Fibroblast of lung (primary cell): ENCODE measurements around the gene XYLB.
"Not testable (repeated sequence)": the region's sequence is repeated elsewhere in the genome, so short reads cannot be mapped to it uniquely, and the experiment has no call there.

Source experiments
- EZH2 ChIP-seq: IDR thresholded peaks from 2 replicates; pipeline ENCODE4 v1.5.1; 2012; ENCODE audit warnings: low read length, control low read depth, mild to moderate bottlenecking; ENCODE audit errors: missing control alignments
- TF ChIP-seq, protein P1 (sequence below), 2 donors: IDR thresholded peaks in 1 of 2; conservative IDR thresholded peaks in 1 of 2; 1 replicate in 1 of 2; 2 replicates in 1 of 2; pipeline ENCODE4 v1.5.1; 2011 to 2012; ENCODE audit warnings: low read length in 2 of 2, control low read depth in 1 of 2, inconsistent platforms in 1 of 2, low read depth in 1 of 2, mild to moderate bottlenecking in 1 of 2

DNA sequence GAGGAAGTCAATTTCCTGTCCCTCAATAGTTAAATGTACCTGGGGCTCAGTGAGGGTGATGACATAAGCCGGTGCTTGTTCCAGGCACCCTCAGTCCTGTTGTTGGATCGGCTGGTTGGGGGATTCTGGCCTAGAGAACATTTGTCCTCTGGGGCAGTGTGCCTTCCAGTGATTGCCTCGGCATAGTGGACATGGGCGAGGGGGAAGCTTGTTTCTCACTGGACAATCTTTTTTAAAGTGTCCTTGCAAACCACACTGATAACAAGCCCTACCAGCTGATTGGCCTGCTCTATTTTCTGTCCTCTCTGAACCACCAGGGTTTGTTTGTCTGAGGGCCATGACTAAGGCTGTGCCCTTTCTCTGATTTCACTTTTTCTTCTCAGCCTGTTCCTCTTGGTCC lies 96.6 kb downstream of the XYLB start:
- TF ChIP-seq, protein P1, sequence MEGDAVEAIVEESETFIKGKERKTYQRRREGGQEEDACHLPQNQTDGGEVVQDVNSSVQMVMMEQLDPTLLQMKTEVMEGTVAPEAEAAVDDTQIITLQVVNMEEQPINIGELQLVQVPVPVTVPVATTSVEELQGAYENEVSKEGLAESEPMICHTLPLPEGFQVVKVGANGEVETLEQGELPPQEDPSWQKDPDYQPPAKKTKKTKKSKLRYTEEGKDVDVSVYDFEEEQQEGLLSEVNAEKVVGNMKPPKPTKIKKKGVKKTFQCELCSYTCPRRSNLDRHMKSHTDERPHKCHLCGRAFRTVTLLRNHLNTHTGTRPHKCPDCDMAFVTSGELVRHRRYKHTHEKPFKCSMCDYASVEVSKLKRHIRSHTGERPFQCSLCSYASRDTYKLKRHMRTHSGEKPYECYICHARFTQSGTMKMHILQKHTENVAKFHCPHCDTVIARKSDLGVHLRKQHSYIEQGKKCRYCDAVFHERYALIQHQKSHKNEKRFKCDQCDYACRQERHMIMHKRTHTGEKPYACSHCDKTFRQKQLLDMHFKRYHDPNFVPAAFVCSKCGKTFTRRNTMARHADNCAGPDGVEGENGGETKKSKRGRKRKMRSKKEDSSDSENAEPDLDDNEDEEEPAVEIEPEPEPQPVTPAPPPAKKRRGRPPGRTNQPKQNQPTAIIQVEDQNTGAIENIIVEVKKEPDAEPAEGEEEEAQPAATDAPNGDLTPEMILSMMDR (conservative IDR thresholded peaks at IDR 0.05 in 1 of 2, IDR thresholded peaks at IDR 0.05 in 1 of 2; ENCODE audit: low read depth in 1 of 2, low read length in 2 of 2) = not testable (repeated sequence)
- TF ChIP-seq EZH2 = not testable (repeated sequence)
